SU-DHL-6 (cell line): Measurements from ENCODE around the gene UPK3A.

Source experiments
- CTCF ChIP-seq: fragments of 200-600 bp; sonication (generic); IDR thresholded peaks from one replicate; pipeline ENCODE4 v1.5.1; 2017; ENCODE audit warnings: antibody characterized with exemption, mild to moderate bottlenecking, low read length, moderate library complexity; ENCODE audit not compliant: insufficient read depth, poor library complexity, severe bottlenecking
- EZH2phosphoT487 ChIP-seq: fragments of 200-600 bp; sonication (generic), shearing (Covaris generic); conservative IDR thresholded peaks from 2 replicates; pipeline ENCODE4 v1.6.1; 2018; ENCODE audit warnings: mild to moderate bottlenecking, antibody characterized with exemption, low read length, moderate library complexity, mixed read lengths

GRCh38 chr22:45336971-45337431, 52.3 kb downstream of the UPK3A start:
- TF ChIP-seq CTCF, result no peak
- no peak for TF ChIP-seq EZH2phosphoT487
